ENCODE results near the gene OPALIN.

GRCh38 chr10:96360766-96361165, 2.0 kb upstream of the OPALIN start:
- TF ChIP-seq POLR2AphosphoS5 (IDR thresholded peaks at IDR 0.05; ENCODE audit: low read depth, low read length) (no peak), CTCF (IDR thresholded peaks at IDR 0.05) (no peak), REST (IDR thresholded peaks at IDR 0.05; ENCODE audit: insufficient read depth in 1 of 2, low read depth in 2 of 2, low read length in 1 of 2) (no peak), SIN3A (IDR thresholded peaks at IDR 0.05; ENCODE audit: borderline replicate concordance, insufficient read depth, low read depth, low read length) (no peak)

Measured in Panc1 (cell line).